Parathyroid adenoma (tissue), 2 donors: ENCODE results near the gene TNPO2.

Source experiments
- H2AFZ ChIP-seq: fragments of 300-600 bp; sonication (generic); one replicate; pipeline ENCODE4 v1.7.0; 2017; ENCODE audit warnings: antibody characterized with exemption, mild to moderate bottlenecking
- H3K27ac ChIP-seq: fragments of 300-600 bp; sonication (generic); one replicate; pipeline ENCODE4 v1.7.0; 2017
- H3K27me3 ChIP-seq: fragments of 300-600 bp; sonication (generic); one replicate; pipeline ENCODE4 v1.7.0; 2017; ENCODE audit warnings: low read length; ENCODE audit not compliant: control insufficient read depth, insufficient read depth
- H3K36me3 ChIP-seq: fragments of 300-600 bp; sonication (generic); one replicate; pipeline ENCODE4 v1.7.0; 2017; ENCODE audit warnings: low read length; ENCODE audit not compliant: control insufficient read depth, insufficient read depth
- H3K4me1 ChIP-seq: fragments of 300-600 bp; sonication (generic); one replicate; pipeline ENCODE4 v1.7.0; 2017; ENCODE audit warnings: control low read depth
- H3K4me2 ChIP-seq: fragments of 300-600 bp; sonication (generic); one replicate; pipeline ENCODE4 v1.7.0; 2017; ENCODE audit warnings: low read length
- H3K4me3 ChIP-seq: fragments of 300-600 bp; sonication (generic); one replicate; pipeline ENCODE4 v1.7.0; 2017; ENCODE audit warnings: low read depth, low read length
- H3K79me2 ChIP-seq: fragments of 300-600 bp; sonication (generic); one replicate; pipeline ENCODE4 v1.7.0; 2017; ENCODE audit warnings: control low read depth
- H3K9ac ChIP-seq: fragments of 300-600 bp; sonication (generic); one replicate; pipeline ENCODE4 v1.7.0; 2017; ENCODE audit warnings: mild to moderate bottlenecking
- H3K9me3 ChIP-seq: fragments of 300-600 bp; sonication (generic); one replicate; pipeline ENCODE4 v1.7.0; 2017; ENCODE audit warnings: low read length; ENCODE audit not compliant: control insufficient read depth
- CTCF ChIP-seq: fragments of 300-600 bp; sonication (generic); IDR thresholded peaks from one replicate; pipeline ENCODE4 v1.7.0; 2017; ENCODE audit warnings: antibody characterized with exemption, mild to moderate bottlenecking
- donor health status: primary hyperparathyroidism.

TNPO2 gene

DNA sequence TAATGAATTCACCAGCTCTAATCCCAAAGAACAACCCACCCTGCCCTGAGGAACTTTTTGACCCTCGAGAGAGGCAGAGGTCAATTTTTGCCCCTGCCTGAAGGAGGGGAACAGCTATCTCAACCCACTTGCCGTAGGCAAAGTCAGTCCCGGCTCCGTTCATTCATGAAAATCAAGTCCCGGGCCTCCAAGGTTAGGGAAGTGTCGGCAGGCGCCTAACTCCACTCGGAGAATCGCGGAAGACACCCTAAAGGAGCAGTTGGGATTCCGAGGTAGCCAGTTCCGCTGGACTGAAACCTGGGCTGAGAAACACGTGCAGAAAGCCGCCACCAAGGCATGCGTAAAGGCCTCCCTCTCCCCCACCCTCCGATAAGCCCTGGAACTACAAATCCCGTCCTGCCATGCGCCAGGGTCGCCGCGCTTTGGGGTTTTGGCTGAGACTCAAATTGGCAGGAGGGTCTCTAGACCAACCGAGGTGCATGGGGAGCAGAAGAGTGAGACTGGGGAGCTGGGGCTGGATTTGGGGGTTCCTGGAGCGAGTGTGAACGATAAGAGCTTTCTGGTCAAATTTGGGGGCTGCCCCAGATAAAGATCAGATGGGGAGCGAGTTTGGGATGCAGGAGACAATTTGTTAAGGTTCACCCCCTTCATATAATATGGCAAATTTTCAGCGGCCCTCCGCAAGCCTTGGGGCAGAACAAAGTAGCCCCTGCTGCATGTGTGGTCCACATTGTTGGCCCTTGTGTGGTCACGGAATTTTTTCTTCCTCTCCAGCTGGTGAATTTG is at the start of gene TNPO2:
TSS of gene TNPO2 (minus strand) at position 292 of the 786 bp plus-strand sequence. CDS start 2,955 bp downstream, outside the sequence.
- H2AFZ ChIP-seq, result peak within 1 kb of the TSS; percentile 99
- no peak for TF ChIP-seq CTCF
- peak within 1 kb of the TSS; percentile 86 for H3K27ac ChIP-seq
- peak within 1 kb of the TSS; percentile 90 for H3K4me3 ChIP-seq
- no peaks in the 10 kb centered on the region for H3K27me3 ChIP-seq
- no peaks in the 10 kb centered on the region for H3K36me3 ChIP-seq
- peaks cover 13% of the 10 kb centered on the region for H3K4me1 ChIP-seq
- H3K4me2 ChIP-seq, result peak within 1 kb of the TSS; percentile 99
- H3K79me2 ChIP-seq, result peaks cover 26% of the 10 kb centered on the region
- peak within 1 kb of the TSS; percentile 24 for H3K9ac ChIP-seq
- no peaks in the 10 kb centered on the region for H3K9me3 ChIP-seq

DNA sequence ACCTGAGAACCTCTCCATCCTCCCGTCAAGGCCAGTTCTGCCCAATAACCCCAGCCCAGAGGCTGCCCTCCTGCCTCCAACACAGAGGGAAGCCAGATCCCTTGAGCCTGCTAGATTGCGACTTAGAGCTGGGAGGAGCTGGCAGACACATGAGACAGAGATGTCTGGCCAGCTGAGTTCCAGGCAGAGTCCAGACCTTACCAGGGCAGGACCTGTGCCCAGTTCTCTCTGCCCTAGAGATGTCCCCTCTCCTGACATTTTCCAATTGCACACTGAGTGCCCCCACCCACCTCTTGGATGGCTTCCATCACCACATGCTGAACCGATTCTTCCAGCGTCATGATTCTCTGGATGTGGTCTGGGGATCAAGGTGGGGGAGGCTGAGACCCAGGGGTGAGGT is 48.6 kb upstream of the TNPO2 start:
- no peak overlapping the region for H3K4me2 ChIP-seq
- no peak overlapping the region for H3K9ac ChIP-seq
- peaks cover 6% of the 10 kb centered on the region for H3K4me1 ChIP-seq
- no peak overlapping the region for H2AFZ ChIP-seq
- H3K36me3 ChIP-seq, result no peaks in the 10 kb centered on the region
- H3K4me3 ChIP-seq, result no peak overlapping the region
- no peaks in the 10 kb centered on the region for H3K9me3 ChIP-seq
- H3K27me3 ChIP-seq, result no peaks in the 10 kb centered on the region
- peaks cover 2% of the 10 kb centered on the region for H3K79me2 ChIP-seq
- H3K27ac ChIP-seq, result no peak overlapping the region
- TF ChIP-seq CTCF, result no peak

- peaks cover 2% of the 10 kb centered on the region for H3K79me2 ChIP-seq
- H3K9me3 ChIP-seq, result no peaks in the 10 kb centered on the region
- H3K9ac ChIP-seq, result no peak overlapping the region
Observed at GRCh38 chr19:12770922-12771321, 47.2 kb upstream of the TNPO2 start.

DNA sequence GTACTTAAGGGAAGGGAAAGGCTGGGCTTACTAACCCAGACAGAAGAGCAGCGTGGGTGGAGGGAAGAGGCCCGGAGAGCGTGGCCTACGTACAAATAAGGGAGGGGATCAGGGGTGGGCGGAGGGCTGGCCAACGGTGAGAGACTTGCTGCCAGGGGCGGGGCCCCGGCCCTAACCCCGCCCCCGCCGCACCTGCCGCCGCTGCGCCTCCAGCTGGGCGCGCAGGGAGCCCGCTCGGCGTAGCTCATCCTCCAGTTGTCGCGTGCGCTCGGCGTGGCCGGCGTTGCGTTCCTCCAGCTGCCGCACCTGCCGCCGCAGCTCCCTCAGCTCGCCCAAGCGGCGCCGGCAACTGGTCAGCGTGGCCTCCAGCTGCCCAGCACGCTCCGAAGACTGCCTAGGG is 46.0 kb upstream of the TNPO2 start:
- Histone ChIP-seq H3K4me3 (no peak overlapping the region), H2AFZ (no peak overlapping the region), H3K4me2 (no peak overlapping the region), H3K9me3 (no peaks in the 10 kb centered on the region), H3K36me3 (no peaks in the 10 kb centered on the region), H3K27me3 (no peaks in the 10 kb centered on the region), H3K4me1 (peaks cover 4% of the 10 kb centered on the region), H3K9ac (no peak overlapping the region), H3K79me2 (peaks cover 2% of the 10 kb centered on the region), H3K27ac (no peak overlapping the region)
- TF ChIP-seq CTCF, result no peak

More at GRCh38 chr19:12770922-12771321, 47.2 kb upstream of the TNPO2 start:
- Histone ChIP-seq H3K4me2 (no peak overlapping the region), H3K4me3 (no peak overlapping the region), H3K27me3 (no peaks in the 10 kb centered on the region), H3K4me1 (peaks cover 4% of the 10 kb centered on the region), H2AFZ (no peak overlapping the region), H3K27ac (no peak overlapping the region), H3K36me3 (no peaks in the 10 kb centered on the region)
- no peak for TF ChIP-seq CTCF

- no peaks in the 10 kb centered on the region for H3K36me3 ChIP-seq
- H3K79me2 ChIP-seq, result peaks cover 2% of the 10 kb centered on the region
- H3K27ac ChIP-seq, result no peak overlapping the region
- no peak overlapping the region for H3K4me3 ChIP-seq
- no peak overlapping the region for H3K9ac ChIP-seq
- no peak overlapping the region for H3K4me2 ChIP-seq
- no peaks in the 10 kb centered on the region for H3K9me3 ChIP-seq
- no peak for TF ChIP-seq CTCF
- no peaks in the 10 kb centered on the region for H3K4me1 ChIP-seq
- no peak overlapping the region for H2AFZ ChIP-seq
- H3K27me3 ChIP-seq, result no peaks in the 10 kb centered on the region
Observed at GRCh38 chr19:12767666-12768065, 43.9 kb upstream of the TNPO2 start.
